GM13976 (cell line): ENCODE results near the gene RYR1.

Source experiments
- DNase-seq: peaks from one replicate; pipeline ENCODE4 v3.0.0; 2012; ENCODE audit warnings: low spot score
- CTCF ChIP-seq: IDR thresholded peaks from 2 replicates; pipeline ENCODE4 v1.5.1; 2012; ENCODE audit warnings: borderline replicate concordance, mild to moderate bottlenecking; ENCODE audit not compliant: insufficient read depth; ENCODE audit errors: extremely low read depth, missing control alignments, control extremely low read depth
- in situ Hi-C: fragments of 300-500 bp; cut with MboI; formaldehyde crosslinking; loops from one replicate; pipeline ENCODE4 v1.12.0; 2022; ENCODE audit warnings: low sequenced_read_pairs, mixed read lengths, inconsistent platforms; ENCODE audit not compliant: unreplicated experiment

Gene RYR1

GRCh38 chr19:38452430-38453366, 19.2 kb downstream of the RYR1 start:
- DNase-seq, result no peak
- in situ Hi-C loops, result no loop called here
- TF ChIP-seq CTCF, result no peak

- in situ Hi-C loops, result no loop called here
- no peak for TF ChIP-seq CTCF
- DNase-seq, result no peak
Observed at GRCh38 chr19:38453596-38453995, 20.1 kb downstream of the RYR1 start.

- DNase-seq, result no peak
- in situ Hi-C loops, result no loop called here
- no peak for TF ChIP-seq CTCF
Observed at GRCh38 chr19:38455031-38455430, 21.5 kb downstream of the RYR1 start.

- TF ChIP-seq CTCF, result no peak
- in situ Hi-C loops, result no loop called here
Observed at GRCh38 chr19:38457202-38457601, 23.7 kb downstream of the RYR1 start.

GRCh38 chr19:38457690-38458405, 24.4 kb downstream of the RYR1 start:
- no peak for TF ChIP-seq CTCF
- DNase-seq, result no peak
- in situ Hi-C loops, result no loop called here

More at GRCh38 chr19:38457202-38457601, 23.7 kb downstream of the RYR1 start:
- DNase-seq, result no peak

- DNase-seq, result no peak
- TF ChIP-seq CTCF, result no peak
- in situ Hi-C loops, result no loop called here
Observed at GRCh38 chr19:38458991-38459390, 25.5 kb downstream of the RYR1 start.
